Activated CD8-positive, alpha-beta T cell treated with anti-CD3 and anti-CD28 coated beads, Interleukin-2, amount 10 ng/mL, durations not matched to agents 7 days and 5 days (primary cell): ENCODE results near the gene ESRRA. TPM values are rescaled to one million over a fixed set of nuclear protein-coding genes. Genes with fewer than 3 reads are reported as not detected.

Experiments
- ATAC-seq: fragments of 150-1000 bp; cut with Tn5 transposase; one replicate; pipeline ENCODE4 v1.10.0; 2021; ENCODE audit warnings: moderate library complexity
- CTCF ChIA-PET: fragments of 350-600 bp; sonication (Branson Sonifier 250); formaldehyde crosslinking; loops from one replicate; lab custom pipeline; 2021; ENCODE audit warnings: antibody characterized with exemption; lab: Charles Lee
- POLR2A ChIA-PET: fragments of 350-600 bp; sonication (Branson Sonifier 250); formaldehyde crosslinking; loops from one replicate; lab custom pipeline; 2021; ENCODE audit warnings: antibody characterized with exemption; lab: Charles Lee
- DNase-seq: peaks from one replicate; pipeline ENCODE4 v3.0.0-alpha.2; 2020
- H3K27ac Mint-ChIP-seq: one replicate; pipeline ENCODE4 v1.8.0; 2021; ENCODE audit warnings: mild to moderate bottlenecking, mixed read lengths
- H3K27me3 Mint-ChIP-seq: one replicate; pipeline ENCODE4 v1.8.0; 2021; ENCODE audit warnings: low read depth, mixed read lengths
- H3K36me3 Mint-ChIP-seq: one replicate; pipeline ENCODE4 v1.8.0; 2021; ENCODE audit warnings: low read depth, mixed read lengths
- H3K4me1 Mint-ChIP-seq: one replicate; pipeline ENCODE4 v1.8.0; 2021; ENCODE audit warnings: low read depth, mixed read lengths
- H3K4me3 Mint-ChIP-seq: one replicate; pipeline ENCODE4 v1.8.0; 2021; ENCODE audit warnings: mild to moderate bottlenecking, mixed read lengths
- H3K9me3 Mint-ChIP-seq: one replicate; pipeline ENCODE4 v1.8.0; 2022; ENCODE audit warnings: mixed read lengths; ENCODE audit not compliant: insufficient read depth
- total RNA-seq, 2 experiments: library from RNA; stranded (reverse); gene quantifications; one replicate each; pipeline ENCODE4 v1.2.3, GENCODE V29; 2021

ESRRA gene
- total RNA-seq, 2 experiments from 2014 or later = 42.7 to 43.2 TPM

GRCh38 chr11:64356498-64357411 is 51.4 kb downstream of the ESRRA start:
- Mint-ChIP-seq H3K4me1 (peaks cover 49% of the 10 kb centered on the region), H3K4me3 (no peak overlapping the region), H3K27ac (peak overlapping the region; percentile 62), H3K9me3 (no peaks in the 10 kb centered on the region), H3K36me3 (peaks cover 22% of the 10 kb centered on the region), H3K27me3 (no peaks in the 10 kb centered on the region)
- ATAC-seq (no peak), DNase-seq (peak; percentile 53)
- POLR2A ChIA-PET = interaction anchor here (0.5 kb wide), 1 partner anchor 130 kb away, joined by 3 read pairs; no protein-coding TSS in a partner anchor
- CTCF ChIA-PET = interaction anchor here (0.9 to 7.1 kb wide), 12 partner anchors 12 to 332 kb away, joined by 3 to 39 read pairs (median 6); partner anchors contain the start of genes ESRRA, PRDX5 and TRMT112

GRCh38 chr11:64357446-64357845 is 52.1 kb downstream of the ESRRA start:
- Mint-ChIP-seq H3K4me3 (peak overlapping the region; percentile 69), H3K27ac (peak overlapping the region; percentile 68), H3K9me3 (no peaks in the 10 kb centered on the region), H3K36me3 (peaks cover 29% of the 10 kb centered on the region), H3K4me1 (peaks cover 52% of the 10 kb centered on the region), H3K27me3 (no peaks in the 10 kb centered on the region)
- DNase-seq = no peak
- ATAC-seq = no peak
- POLR2A ChIA-PET = no interaction called here
- CTCF ChIA-PET = interaction anchor here (1.0 to 7.1 kb wide), 7 partner anchors 13 to 92 kb away, joined by 3 to 39 read pairs (median 6); partner anchors contain the start of genes ESRRA, PRDX5 and TRMT112

DNA sequence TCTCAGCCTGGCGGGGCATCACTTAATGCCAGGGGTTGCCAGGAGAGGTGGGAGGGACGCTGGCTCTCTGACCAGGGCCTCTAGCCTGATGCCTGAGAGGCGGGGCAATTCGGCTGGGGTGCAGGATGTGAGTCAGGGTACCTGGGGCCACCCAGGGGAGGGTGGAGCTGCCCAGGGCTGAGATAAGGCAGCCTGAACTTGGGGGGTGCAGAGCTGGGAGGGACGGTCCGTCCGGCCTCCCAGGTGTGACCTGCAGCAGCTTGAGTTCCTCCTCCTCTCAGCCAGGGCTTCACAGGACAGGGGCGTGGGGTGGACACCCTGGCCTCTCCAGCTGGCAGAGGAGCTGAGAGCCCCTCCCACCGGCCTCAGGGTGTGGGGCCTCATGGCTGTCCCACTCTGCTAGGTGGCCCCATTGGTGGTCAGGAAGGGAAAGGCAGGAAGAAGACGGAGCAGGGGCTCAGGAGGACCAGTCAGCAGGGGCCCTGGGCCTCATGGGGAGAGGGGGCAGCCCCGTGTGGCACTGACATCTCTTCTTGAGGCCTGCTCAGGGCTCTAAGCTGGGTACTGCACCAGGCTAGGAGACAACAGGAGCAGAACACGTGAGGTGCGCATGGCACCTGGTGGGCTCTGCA is 52.7 kb downstream of the ESRRA start:
- Mint-ChIP-seq H3K9me3 (no peaks in the 10 kb centered on the region), H3K36me3 (peaks cover 31% of the 10 kb centered on the region), H3K4me3 (peak overlapping the region; percentile 69), H3K27ac (peak overlapping the region; percentile 68), H3K4me1 (peaks cover 52% of the 10 kb centered on the region), H3K27me3 (no peaks in the 10 kb centered on the region)
- peak; percentile 56 for DNase-seq
- POLR2A ChIA-PET = interaction anchor here (0.7 to 1.1 kb wide), 2 partner anchors 40 to 152 kb away, joined by 3 read pairs; partner anchors contain the start of genes FERMT3, PRDX5 and TRMT112
- CTCF ChIA-PET = interaction anchor here (0.8 to 7.1 kb wide), 4 partner anchors 27 to 91 kb away, joined by 3 to 39 read pairs (median 6); partner anchors contain the start of genes PRDX5 and TRMT112
- ATAC-seq = peak; percentile 11

- H3K27me3 Mint-ChIP-seq = no peaks in the 10 kb centered on the region
- ChIA-PET POLR2A (interaction anchor here (0.7 to 1.1 kb wide), 2 partner anchors 41 to 152 kb away, joined by 3 read pairs; partner anchors contain the start of genes FERMT3, PRDX5 and TRMT112), CTCF (interaction anchor here (0.8 to 7.1 kb wide), 3 partner anchors 28 to 90 kb away, joined by 3 to 39 read pairs (median 4); partner anchors contain the start of genes PRDX5 and TRMT112)
- peaks cover 52% of the 10 kb centered on the region for H3K4me1 Mint-ChIP-seq
- ATAC-seq (no peak), DNase-seq (no peak)
- no peak overlapping the region for H3K27ac Mint-ChIP-seq
- H3K9me3 Mint-ChIP-seq = no peaks in the 10 kb centered on the region
- H3K4me3 Mint-ChIP-seq = peak overlapping the region; percentile 69
- H3K36me3 Mint-ChIP-seq = peaks cover 35% of the 10 kb centered on the region
These were observed 53.2 kb downstream of the ESRRA start for GRCh38 chr11:64358536-64358906.

DNA sequence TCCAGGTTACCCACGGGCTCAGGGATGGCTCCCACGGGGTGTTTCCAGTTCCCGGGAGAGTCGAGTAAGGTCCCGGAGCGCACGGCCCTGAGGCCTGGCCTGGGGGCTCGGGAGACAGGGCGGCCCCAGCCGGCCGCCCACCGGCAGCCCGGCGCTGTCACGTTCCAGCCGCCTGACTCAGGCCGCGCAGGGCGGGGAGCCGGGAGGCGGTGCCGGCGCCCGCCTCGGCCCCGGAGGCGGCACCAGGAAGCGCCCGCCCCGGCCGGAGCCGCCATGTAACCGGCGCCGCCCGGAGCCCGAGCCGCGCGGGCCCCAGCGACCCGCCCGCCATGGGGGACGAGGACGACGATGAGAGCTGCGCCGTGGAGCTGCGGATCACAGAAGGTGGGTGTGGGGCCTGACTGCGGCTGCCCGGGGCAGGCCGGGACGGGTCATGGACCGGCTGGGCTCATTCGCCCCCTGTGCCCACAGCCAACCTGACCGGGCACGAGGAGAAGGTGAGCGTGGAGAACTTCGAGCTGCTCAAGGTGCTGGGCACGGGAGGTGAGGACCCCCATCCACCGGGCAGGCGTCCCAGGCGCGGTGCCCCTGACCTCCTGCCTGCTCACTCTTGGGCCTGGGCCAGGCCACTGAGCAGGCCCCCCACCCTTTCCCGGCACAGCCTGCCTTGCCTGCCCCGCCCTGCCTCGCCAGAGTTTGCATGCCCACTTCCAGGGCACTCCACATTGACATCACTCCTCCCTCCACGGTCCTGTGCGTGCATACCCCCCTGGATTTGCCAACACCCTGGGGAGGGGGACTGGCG is 53.8 kb downstream of the ESRRA start, which contains the start of gene RPS6KA4:
Gene RPS6KA4, plus strand, starts transcription at position 256 of the 805 bp plus-strand sequence. Its CDS starts 74 bp downstream, at position 330.
- DNase-seq (peak; percentile 51), ATAC-seq (peak; percentile 87)
- Mint-ChIP-seq H3K9me3 (no peaks in the 10 kb centered on the region), H3K27me3 (no peaks in the 10 kb centered on the region), H3K4me1 (peaks cover 51% of the 10 kb centered on the region), H3K4me3 (peak within 1 kb of the TSS; percentile 82), H3K27ac (peak within 1 kb of the TSS; percentile 79), H3K36me3 (peaks cover 37% of the 10 kb centered on the region)
- ChIA-PET CTCF (interaction anchor here (0.7 to 7.1 kb wide), 5 partner anchors 27 to 290 kb away, joined by 3 to 39 read pairs (median 9); no protein-coding TSS in a partner anchor), POLR2A (interaction anchor here (1.1 kb wide), 1 partner anchor 153 kb away, joined by 3 read pairs; the partner anchor contains the start of gene FERMT3)

- Mint-ChIP-seq H3K27ac (peak overlapping the region; percentile 79), H3K4me1 (peaks cover 50% of the 10 kb centered on the region), H3K36me3 (peaks cover 41% of the 10 kb centered on the region), H3K27me3 (no peaks in the 10 kb centered on the region), H3K4me3 (peak overlapping the region; percentile 82), H3K9me3 (no peaks in the 10 kb centered on the region)
- DNase-seq = peak; percentile 50
- ChIA-PET POLR2A (interaction anchor here (0.8 kb wide), 1 partner anchor 30 kb away, joined by 4 read pairs; no protein-coding TSS in a partner anchor), CTCF (interaction anchor here (0.7 to 3.4 kb wide), 7 partner anchors 17 to 290 kb away, joined by 3 to 18 read pairs (median 3); no protein-coding TSS in a partner anchor)
- ATAC-seq = peak; percentile 20
These were observed 54.6 kb downstream of the ESRRA start for GRCh38 chr11:64359712-64360445.

GRCh38 chr11:64360448-64360921 is 55.2 kb downstream of the ESRRA start:
- Mint-ChIP-seq H3K27me3 (no peaks in the 10 kb centered on the region), H3K36me3 (peaks cover 45% of the 10 kb centered on the region), H3K9me3 (no peaks in the 10 kb centered on the region), H3K4me1 (peaks cover 44% of the 10 kb centered on the region), H3K27ac (no peak overlapping the region), H3K4me3 (peak overlapping the region; percentile 82)
- ChIA-PET POLR2A (interaction anchor here (0.8 kb wide), 2 partner anchors 29 to 43 kb away, joined by 3 to 4 read pairs; partner anchors contain the start of gene PRDX5), CTCF (interaction anchor here (0.6 to 3.4 kb wide), 8 partner anchors 18 to 289 kb away, joined by 3 to 18 read pairs (median 4); partner anchors contain the start of genes PRDX5 and TRMT112)
- no peak for DNase-seq
- no peak for ATAC-seq

DNA sequence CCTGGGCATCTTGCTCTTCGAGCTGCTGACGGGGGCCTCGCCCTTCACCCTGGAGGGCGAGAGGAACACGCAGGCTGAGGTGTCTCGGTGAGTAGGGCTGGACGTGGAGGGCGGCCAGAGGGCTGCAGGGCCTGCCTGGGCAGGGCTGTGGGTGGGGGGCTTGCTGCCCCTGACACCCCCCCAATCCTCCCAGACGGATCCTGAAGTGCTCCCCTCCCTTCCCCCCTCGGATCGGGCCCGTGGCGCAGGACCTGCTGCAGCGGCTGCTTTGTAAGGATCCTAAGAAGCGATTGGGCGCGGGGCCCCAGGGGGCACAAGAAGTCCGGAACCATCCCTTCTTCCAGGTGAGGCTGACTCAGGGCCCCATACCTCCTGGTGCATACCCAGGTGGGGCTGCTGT is 56.3 kb downstream of the ESRRA start:
- Mint-ChIP-seq H3K27ac (no peak overlapping the region), H3K36me3 (peaks cover 52% of the 10 kb centered on the region), H3K4me1 (peaks cover 39% of the 10 kb centered on the region), H3K4me3 (no peak overlapping the region), H3K9me3 (no peaks in the 10 kb centered on the region), H3K27me3 (no peaks in the 10 kb centered on the region)
- CTCF ChIA-PET = interaction anchor here (0.7 to 3.4 kb wide), 3 partner anchors 11 to 88 kb away, joined by 3 to 18 read pairs (median 3); no protein-coding TSS in a partner anchor
- POLR2A ChIA-PET = no interaction called here
- no peak for ATAC-seq
- DNase-seq = no peak

GRCh38 chr11:64362339-64362738 is 57.0 kb downstream of the ESRRA start:
- ATAC-seq (no peak), DNase-seq (no peak)
- H3K27ac Mint-ChIP-seq = no peak overlapping the region
- H3K4me3 Mint-ChIP-seq = no peak overlapping the region
- H3K4me1 Mint-ChIP-seq = peaks cover 37% of the 10 kb centered on the region
- CTCF ChIA-PET = interaction anchor here (3.4 kb wide), 1 partner anchor 87 kb away, joined by 18 read pairs; no protein-coding TSS in a partner anchor
- H3K9me3 Mint-ChIP-seq = no peaks in the 10 kb centered on the region
- POLR2A ChIA-PET = no interaction called here
- H3K36me3 Mint-ChIP-seq = peaks cover 53% of the 10 kb centered on the region
- no peaks in the 10 kb centered on the region for H3K27me3 Mint-ChIP-seq

DNA sequence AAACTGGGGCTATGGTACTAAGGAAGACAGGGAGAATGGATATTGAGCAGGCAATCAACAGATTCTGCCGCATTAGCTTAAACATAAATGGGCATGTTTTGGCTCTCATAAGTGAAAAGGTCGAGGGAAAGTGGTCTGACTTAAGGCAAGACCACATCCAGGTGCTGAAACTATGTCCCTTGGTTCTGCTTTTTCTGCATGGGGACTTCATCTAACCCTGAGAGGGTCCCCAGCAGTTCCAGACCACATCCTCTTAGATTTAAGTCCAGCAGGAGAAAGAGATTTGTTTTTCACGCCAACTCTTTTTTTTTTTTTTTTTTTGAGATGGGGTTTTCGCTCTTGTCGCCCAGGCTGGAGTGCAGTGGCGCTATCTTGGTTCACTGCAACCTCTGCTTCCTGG is 59.1 kb downstream of the ESRRA start:
- ChIA-PET CTCF (no interaction called here), POLR2A (no interaction called here)
- H3K4me1 Mint-ChIP-seq = peaks cover 25% of the 10 kb centered on the region
- H3K27ac Mint-ChIP-seq = no peak overlapping the region
- H3K4me3 Mint-ChIP-seq = no peak overlapping the region
- H3K36me3 Mint-ChIP-seq = peaks cover 65% of the 10 kb centered on the region
- no peaks in the 10 kb centered on the region for H3K9me3 Mint-ChIP-seq
- DNase-seq (no peak), ATAC-seq (no peak)
- no peaks in the 10 kb centered on the region for H3K27me3 Mint-ChIP-seq
